GM23248 (cell line): ENCODE data around the gene GEMIN7. TPM values are rescaled to one million over a fixed set of nuclear protein-coding genes. Genes with fewer than 3 reads are reported as not detected.

Experiments
- DNase-seq: peaks from one replicate; pipeline ENCODE4 v3.0.0-alpha.2; 2015
- H2AFZ ChIP-seq: fragments of 200-600 bp; sonication (generic); 2 replicates; pipeline ENCODE4 v1.6.1; 2016; ENCODE audit warnings: antibody characterized with exemption
- H3F3A ChIP-seq: fragments of 200-600 bp; sonication (generic); 2 replicates; pipeline ENCODE4 v1.6.1; 2016; ENCODE audit warnings: mild to moderate bottlenecking, antibody characterized with exemption, mixed run types; ENCODE audit not compliant: insufficient read depth
- H3K27ac ChIP-seq: fragments of 200-600 bp; sonication (generic); 2 replicates; pipeline ENCODE4 v1.5.1; 2016; ENCODE audit warnings: mild to moderate bottlenecking
- H3K27me3 ChIP-seq: fragments of 200-600 bp; sonication (generic); replicated peaks from 2 replicates; pipeline ENCODE4 v1.6.1; 2016; ENCODE audit warnings: mild to moderate bottlenecking; ENCODE audit not compliant: insufficient read depth
- H3K36me3 ChIP-seq: fragments of 200-600 bp; sonication (generic); 2 replicates; pipeline ENCODE4 v1.6.1; 2016; ENCODE audit warnings: low read depth, mild to moderate bottlenecking
- H3K4me1 ChIP-seq: fragments of 200-600 bp; sonication (generic); 2 replicates; pipeline ENCODE4 v1.6.1; 2016; ENCODE audit warnings: mild to moderate bottlenecking; ENCODE audit not compliant: insufficient read depth
- H3K4me2 ChIP-seq: fragments of 200-600 bp; sonication (generic); one replicate; pipeline ENCODE4 v1.6.1; 2016; ENCODE audit warnings: mild to moderate bottlenecking; ENCODE audit not compliant: unreplicated experiment
- H3K4me3 ChIP-seq: fragments of 200-600 bp; sonication (generic); 2 replicates; pipeline ENCODE4 v1.5.1; 2016; ENCODE audit warnings: mild to moderate bottlenecking
- H3K79me2 ChIP-seq: fragments of 200-600 bp; sonication (generic); 2 replicates; pipeline ENCODE4 v1.6.1; 2016; ENCODE audit warnings: mild to moderate bottlenecking; ENCODE audit not compliant: insufficient read depth
- H3K9ac ChIP-seq: fragments of 200-600 bp; sonication (generic); 2 replicates; pipeline ENCODE4 v1.6.1; 2016; ENCODE audit warnings: mild to moderate bottlenecking
- H3K9me2 ChIP-seq: fragments of 200-600 bp; sonication (generic); 2 replicates; pipeline ENCODE4 v1.6.1; 2016; ENCODE audit warnings: mixed run types, mild to moderate bottlenecking, moderate library complexity; ENCODE audit not compliant: insufficient read depth
- H3K9me3 ChIP-seq: fragments of 200-600 bp; sonication (generic); one replicate; pipeline ENCODE4 v1.6.1; 2017; ENCODE audit warnings: low read depth
- H4K20me1 ChIP-seq: fragments of 200-600 bp; sonication (generic); 2 replicates; pipeline ENCODE4 v1.6.0; 2016; ENCODE audit not compliant: insufficient read depth
- EZH2 ChIP-seq: fragments of 200-600 bp; sonication (generic); IDR thresholded peaks from 2 replicates; pipeline ENCODE4 v1.6.1; 2018; ENCODE audit warnings: antibody characterized with exemption, mild to moderate bottlenecking; ENCODE audit not compliant: insufficient read depth, poor library complexity, severe bottlenecking
- EZH2phosphoT487 ChIP-seq: fragments of 200-600 bp; sonication (generic); IDR thresholded peaks from 2 replicates; pipeline ENCODE4 v1.6.1; 2018; ENCODE audit warnings: antibody characterized with exemption, moderate library complexity, mild to moderate bottlenecking, low read depth; ENCODE audit not compliant: insufficient read depth
- WGBS, 2 experiments: methylation state at CpG; one replicate each; pipeline ENCODE4 v1.1.6; 2015 to 2017; ENCODE audit warnings: low lambda C conversion rate in 2 of 2, low coverage in 1 of 2; ENCODE audit errors: missing lambda C conversion rate in 2 of 2; 5-methylcytosine and 5-hydroxymethylcytosine counted together
- in situ Hi-C: fragments of 300-500 bp; cut with MboI; formaldehyde crosslinking; loops from 2 replicates; pipeline ENCODE4 v1.15.0; 2020
- polyA plus RNA-seq: library from polyadenylated mRNA; unstranded; fragments of >200 nt; fragmentation: Nextera tagmentation; extraction: Ambion mirVana; gene quantifications from 2 replicates; pipeline ENCODE4 v1.2.1, GENCODE V29; 2016
- total RNA-seq: library from RNA; depleted of rRNA; stranded (reverse); fragments of >200 nt; shearing (Covaris generic); gene quantifications from 2 replicates; pipeline ENCODE4 v1.2.3, GENCODE V29; 2014

GEMIN7 gene
- total and polyA plus RNA-seq, 2 experiments from 2014 or later, result 25.3 to 48.4 TPM

GRCh38 chr19:45037393-45038169 lies 41.5 kb upstream of the GEMIN7 start:
- no peaks in the 10 kb centered on the region for H3K27me3 ChIP-seq
- no peak for TF ChIP-seq EZH2
- TF ChIP-seq EZH2phosphoT487, result no peak
- 84 to 88% methylated on average over 31 to 37 of the region's 37 CpGs for WGBS, 2 experiments
- H3K36me3 ChIP-seq, result peaks cover 17% of the 10 kb centered on the region; the same call in 1 of the 2 replicates
- H3K9me3 ChIP-seq, result no peaks in the 10 kb centered on the region
- H3K4me3 ChIP-seq, result no peak overlapping the region
- peaks cover 13% of the 10 kb centered on the region for H3F3A ChIP-seq
- peaks cover 8% of the 10 kb centered on the region; the same call in 1 of the 2 replicates for H4K20me1 ChIP-seq
- H2AFZ ChIP-seq, result no peak overlapping the region
- no peak for DNase-seq
- H3K4me1 ChIP-seq, result peaks cover 8% of the 10 kb centered on the region
- H3K9ac ChIP-seq, result no peak overlapping the region
- no peak overlapping the region for H3K27ac ChIP-seq
- peaks cover 34% of the 10 kb centered on the region for H3K79me2 ChIP-seq
- H3K9me2 ChIP-seq, result no peaks in the 10 kb centered on the region
- in situ Hi-C loops, result no loop called here
- no peak overlapping the region for H3K4me2 ChIP-seq

DNA sequence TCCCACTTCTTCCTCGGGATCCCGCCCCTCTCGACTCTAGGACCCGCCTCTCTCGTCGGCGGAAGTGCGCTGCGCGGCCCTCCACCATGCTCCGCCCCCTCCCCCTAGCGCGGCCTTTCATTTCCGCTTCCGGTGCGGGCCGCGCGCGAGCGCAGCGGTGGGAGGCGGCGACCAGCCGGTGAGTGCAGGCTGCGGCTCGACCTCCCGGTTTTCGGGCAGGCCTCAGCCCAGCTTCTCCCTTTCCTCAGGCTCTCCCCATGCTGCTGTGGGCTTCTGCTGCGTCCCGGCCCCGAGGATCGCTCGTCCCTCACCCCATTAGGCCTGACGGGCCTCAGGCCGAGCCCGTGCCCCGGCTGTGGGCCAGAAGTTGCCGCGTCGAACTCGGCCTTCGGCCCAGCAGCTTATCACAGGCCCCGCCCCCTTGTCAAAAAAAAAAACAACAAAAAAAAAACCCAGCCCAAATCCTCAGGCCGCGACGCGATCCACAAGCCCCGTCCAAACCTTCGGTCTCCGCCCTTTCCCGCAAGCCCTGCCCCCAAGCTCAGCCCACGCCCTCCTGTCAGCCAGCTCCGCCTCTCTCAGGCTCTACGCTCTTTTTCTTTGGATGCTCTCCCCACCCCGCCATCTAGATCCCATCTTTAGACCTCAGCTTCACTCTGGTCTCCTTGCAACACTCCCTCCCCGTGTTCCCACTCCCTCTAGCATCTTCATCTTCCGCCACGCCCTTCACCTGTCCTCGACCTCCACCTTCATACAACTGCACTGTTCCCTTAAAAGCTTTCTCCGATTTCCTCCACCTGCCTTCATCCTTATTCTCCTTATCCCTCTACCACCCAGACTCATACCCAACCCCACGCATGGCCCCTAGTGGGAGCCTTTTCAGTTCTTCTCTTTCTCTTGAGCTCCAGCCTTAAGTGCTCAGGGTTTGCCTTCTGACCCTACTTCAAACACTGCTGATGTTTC lies 39.8 kb upstream of the GEMIN7 start, which contains the start of gene CLASRP:
TSS of gene CLASRP (plus strand) at position 115 of the 963 bp plus-strand sequence. CDS start 1,168 bp downstream, outside the sequence.
- DNase-seq, result peak; percentile 98
- peak within 1 kb of the TSS; percentile 97 for H3K27ac ChIP-seq
- peaks cover 22% of the 10 kb centered on the region; the same call in 1 of the 2 replicates for H3K36me3 ChIP-seq
- H3K4me3 ChIP-seq, result peak within 1 kb of the TSS; percentile 93
- H3K9ac ChIP-seq, result peak within 1 kb of the TSS; percentile 98
- H3K27me3 ChIP-seq, result no peaks in the 10 kb centered on the region
- peaks cover 8% of the 10 kb centered on the region; the same call in 1 of the 2 replicates for H4K20me1 ChIP-seq
- no peaks in the 10 kb centered on the region for H3K9me2 ChIP-seq
- in situ Hi-C loops, result no loop called here
- TF ChIP-seq EZH2 (no peak), EZH2phosphoT487 (no peak)
- peaks cover 13% of the 10 kb centered on the region for H3F3A ChIP-seq
- H3K4me2 ChIP-seq, result peak within 1 kb of the TSS; percentile 99
- 2% methylated on average over 47 to 62 of the region's 62 CpGs for WGBS, 2 experiments
- peak within 1 kb of the TSS; percentile 79 for H2AFZ ChIP-seq
- H3K4me1 ChIP-seq, result peaks cover 8% of the 10 kb centered on the region
- H3K79me2 ChIP-seq, result peaks cover 51% of the 10 kb centered on the region
- H3K9me3 ChIP-seq, result no peaks in the 10 kb centered on the region

GRCh38 chr19:45040059-45040771 lies 38.8 kb upstream of the GEMIN7 start:
- H3K9me2 ChIP-seq, result no peaks in the 10 kb centered on the region
- H2AFZ ChIP-seq, result no peak overlapping the region
- H3K27me3 ChIP-seq, result no peaks in the 10 kb centered on the region
- H3F3A ChIP-seq, result peaks cover 13% of the 10 kb centered on the region
- peak overlapping the region; percentile 93 for H3K4me3 ChIP-seq
- 82 to 85% methylated on average over 19 of the region's 19 CpGs for WGBS, 2 experiments
- no peak for DNase-seq
- peaks cover 22% of the 10 kb centered on the region; the same call in 1 of the 2 replicates for H3K36me3 ChIP-seq
- peak overlapping the region; percentile 99 for H3K4me2 ChIP-seq
- peaks cover 61% of the 10 kb centered on the region for H3K79me2 ChIP-seq
- H3K9ac ChIP-seq, result peak overlapping the region; percentile 98
- H3K9me3 ChIP-seq, result no peaks in the 10 kb centered on the region
- H3K27ac ChIP-seq, result no peak overlapping the region
- peaks cover 8% of the 10 kb centered on the region for H3K4me1 ChIP-seq
- H4K20me1 ChIP-seq, result peaks cover 8% of the 10 kb centered on the region; the same call in 1 of the 2 replicates
- in situ Hi-C loops, result no loop called here
- no peak for TF ChIP-seq EZH2
- no peak for TF ChIP-seq EZH2phosphoT487

GRCh38 chr19:45041125-45041524 lies 37.9 kb upstream of the GEMIN7 start:
- H3K4me3 ChIP-seq, result no peak overlapping the region
- peaks cover 17% of the 10 kb centered on the region; the same call in 1 of the 2 replicates for H3K36me3 ChIP-seq
- H3K4me1 ChIP-seq, result peaks cover 8% of the 10 kb centered on the region
- H3K4me2 ChIP-seq, result no peak overlapping the region
- peaks cover 13% of the 10 kb centered on the region for H3F3A ChIP-seq
- 93 to 95% methylated on average over 6 of the region's 6 CpGs for WGBS, 2 experiments
- no peaks in the 10 kb centered on the region for H3K9me3 ChIP-seq
- in situ Hi-C loops, result no loop called here
- H3K79me2 ChIP-seq, result peaks cover 70% of the 10 kb centered on the region
- no peak for TF ChIP-seq EZH2
- no peak for TF ChIP-seq EZH2phosphoT487
- peaks cover 8% of the 10 kb centered on the region; the same call in 1 of the 2 replicates for H4K20me1 ChIP-seq
- no peaks in the 10 kb centered on the region for H3K9me2 ChIP-seq
- H2AFZ ChIP-seq, result no peak overlapping the region
- no peak overlapping the region for H3K27ac ChIP-seq
- DNase-seq, result no peak
- H3K9ac ChIP-seq, result no peak overlapping the region
- H3K27me3 ChIP-seq, result no peaks in the 10 kb centered on the region
